PC-3 (cell line): ENCODE data around the gene YWHAG. TPM values are rescaled to one million over a fixed set of nuclear protein-coding genes. Genes with fewer than 3 reads are reported as not detected.
A peak's percentile ranks its signal among the peaks of the same experiment; 100 is the strongest.

Experiments
- ATAC-seq: fragments of 200-7000 bp; cut with Tn5 transposase; 2 replicates; pipeline ENCODE4 v1.9.1; 2020; ENCODE audit warnings: mild to moderate bottlenecking, moderate library complexity
- BruUV-seq: library from RNA; stranded (reverse); fragments of 400-500 nt; replicated peaks from 2 replicates; lab custom pipeline; 2021; lab: Mats Ljungman, UMichigan
- CTCF ChIA-PET: fragments of 300-600 bp; sonication (Branson Sonifier 250); formaldehyde crosslinking; loops from one replicate; lab custom pipeline; 2022; ENCODE audit warnings: antibody characterized with exemption; lab: Charles Lee
- POLR2A ChIA-PET: fragments of 300-600 bp; sonication (Branson Sonifier 250); formaldehyde crosslinking; loops from one replicate; lab custom pipeline; 2022; ENCODE audit warnings: antibody characterized with exemption; ENCODE audit not compliant: unreplicated experiment; lab: Charles Lee
- DNase-seq: peaks from one replicate; pipeline ENCODE4 v3.0.0-alpha.2; 2015
- H2AFZ ChIP-seq: fragments of 300-600 bp; sonication (generic); 2 replicates; pipeline ENCODE4 v1.6.0; 2016; ENCODE audit warnings: antibody characterized with exemption, low read length
- H3F3A ChIP-seq: fragments of 300-600 bp; sonication (generic); one replicate; pipeline ENCODE4 v1.6.0; 2017; ENCODE audit warnings: antibody characterized with exemption, low read length, control low read depth, mild to moderate bottlenecking; ENCODE audit not compliant: unreplicated experiment
- H3K27ac ChIP-seq: fragments of 300-600 bp; sonication (generic); 2 replicates; pipeline ENCODE4 v1.5.1; 2016; ENCODE audit warnings: mild to moderate bottlenecking, low read length
- H3K27me3 ChIP-seq: fragments of 300-600 bp; sonication (generic); 2 replicates; pipeline ENCODE4 v1.6.1; 2016; ENCODE audit warnings: low read length, mixed read lengths
- H3K36me3 ChIP-seq: fragments of 300-600 bp; sonication (generic); 2 replicates; pipeline ENCODE4 v1.6.1; 2016; ENCODE audit warnings: low read depth, mixed run types, low read length, mixed read lengths
- H3K4me1 ChIP-seq: fragments of 300-600 bp; sonication (generic); 2 replicates; pipeline ENCODE4 v1.5.1; 2016; ENCODE audit warnings: low read length; ENCODE audit not compliant: insufficient read depth
- H3K4me2 ChIP-seq: fragments of 300-600 bp; sonication (generic); 2 replicates; pipeline ENCODE4 v1.6.0; 2016; ENCODE audit warnings: low read length
- H3K4me3 ChIP-seq: fragments of 300-600 bp; sonication (generic); 2 replicates; pipeline ENCODE4 v1.5.1; 2016; ENCODE audit warnings: mild to moderate bottlenecking, low read length, mixed read lengths
- H3K79me2 ChIP-seq: fragments of 300-600 bp; sonication (generic); 2 replicates; pipeline ENCODE4 v1.6.1; 2017; ENCODE audit warnings: low read length, mixed read lengths
- H3K9ac ChIP-seq: fragments of 300-600 bp; sonication (generic); 2 replicates; pipeline ENCODE4 v1.6.0; 2016; ENCODE audit warnings: mild to moderate bottlenecking, low read length
- H3K9me2 ChIP-seq: fragments of 300-600 bp; sonication (generic); replicated peaks from 2 replicates; pipeline ENCODE4 v1.6.1; 2016; ENCODE audit warnings: mixed run types, low read length, mixed read lengths
- H3K9me3 ChIP-seq: fragments of 300-600 bp; sonication (generic); 2 replicates; pipeline ENCODE4 v1.6.1; 2016; ENCODE audit warnings: low read length, mixed read lengths
- H4K20me1 ChIP-seq: fragments of 300-600 bp; sonication (generic); 2 replicates; pipeline ENCODE4 v1.6.1; 2016; ENCODE audit warnings: low read length, mixed read lengths
- CTCF ChIP-seq: fragments of 300-600 bp; sonication (generic); conservative IDR thresholded peaks from 2 replicates; pipeline ENCODE4 v1.5.1; 2017; ENCODE audit warnings: antibody characterized with exemption, low read depth, mild to moderate bottlenecking, low read length
- EZH2 ChIP-seq: fragments of 300-600 bp; sonication (generic); IDR thresholded peaks from one replicate; pipeline ENCODE4 v1.6.1; 2017; ENCODE audit warnings: antibody characterized with exemption, mild to moderate bottlenecking, low read length; ENCODE audit not compliant: unreplicated experiment
- EZH2phosphoT487 ChIP-seq: fragments of 300-600 bp; sonication (generic); IDR thresholded peaks from 2 replicates; pipeline ENCODE4 v1.6.1; 2018; ENCODE audit warnings: mild to moderate bottlenecking, antibody characterized with exemption, low read length, borderline replicate concordance
- intact Hi-C: fragments of 100-400 bp; cut with micrococcal nuclease; formaldehyde crosslinking; loops from 2 replicates; pipeline ENCODE4 v1.9.0; 2023
- total RNA-seq: library from RNA; depleted of rRNA; stranded (reverse); fragments of >200 nt; gene quantifications from 2 replicates; pipeline ENCODE4 v1.2.3, GENCODE V29; 2014

Gene YWHAG
- total RNA-seq, 1 experiment from 2014 or later, result 42.2 TPM

- H3K9me3 ChIP-seq, result no peaks in the 10 kb centered on the region
- CTCF ChIA-PET, result interaction anchor here (1.0 to 1.5 kb wide), 2 partner anchors 11 kb away, joined by 4 to 8 read pairs; no protein-coding TSS in a partner anchor
- H3K79me2 ChIP-seq, result peaks cover 10% of the 10 kb centered on the region
- H3K36me3 ChIP-seq, result no peaks in the 10 kb centered on the region
- intact Hi-C loops, result loop anchor here (1.0 kb wide), 1 partner anchor 8 kb away; no protein-coding TSS in a partner anchor
- POLR2A ChIA-PET, result interaction anchor here (0.5 to 0.6 kb wide), 3 partner anchors 10 to 121 kb away, joined by 6 to 19 read pairs (median 8); no protein-coding TSS in a partner anchor
- peak within 1 kb of the TSS; percentile 84 for H3K4me3 ChIP-seq
- peak within 1 kb of the TSS; percentile 82 for H2AFZ ChIP-seq
- H3K27me3 ChIP-seq, result no peaks in the 10 kb centered on the region
- H3K4me1 ChIP-seq, result peaks cover 22% of the 10 kb centered on the region
- ATAC-seq, result peak; percentile 52
- no peaks in the 10 kb centered on the region for H3K9me2 ChIP-seq
- TF ChIP-seq EZH2 (no peak), CTCF (no peak), EZH2phosphoT487 (no peak)
- peak within 1 kb of the TSS; percentile 67 for H3K9ac ChIP-seq
- BruUV-seq, result TSS peak; percentile 70
- peak; percentile 87 for DNase-seq
- H3F3A ChIP-seq, result no peaks in the 10 kb centered on the region
- peak within 1 kb of the TSS; percentile 51 for H3K27ac ChIP-seq
- no peaks in the 10 kb centered on the region for H4K20me1 ChIP-seq
- peak within 1 kb of the TSS; percentile 85 for H3K4me2 ChIP-seq
These were observed 56.2 kb downstream of the YWHAG start, which contains the start of gene HSPB1 for GRCh38 chr7:76302347-76303201. Gene HSPB1, plus strand, starts transcription at chr7:76302673. Its CDS starts 40 bp downstream, at chr7:76302713.

- CTCF ChIA-PET, result no interaction called here
- H3K9me3 ChIP-seq, result no peaks in the 10 kb centered on the region
- no peak overlapping the region for H3K4me2 ChIP-seq
- intact Hi-C loops, result no loop called here
- no peaks in the 10 kb centered on the region for H3F3A ChIP-seq
- no TSS peak for BruUV-seq
- ATAC-seq, result no peak
- no peak overlapping the region for H3K9ac ChIP-seq
- no peak for DNase-seq
- H3K9me2 ChIP-seq, result no peaks in the 10 kb centered on the region
- no peaks in the 10 kb centered on the region for H3K27me3 ChIP-seq
- H2AFZ ChIP-seq, result no peak overlapping the region
- no peak overlapping the region for H3K27ac ChIP-seq
- POLR2A ChIA-PET, result no interaction called here
- H3K4me3 ChIP-seq, result no peak overlapping the region
- TF ChIP-seq CTCF (no peak), EZH2phosphoT487 (no peak), EZH2 (no peak)
- H3K4me1 ChIP-seq, result peaks cover 28% of the 10 kb centered on the region
- H4K20me1 ChIP-seq, result no peaks in the 10 kb centered on the region
- H3K79me2 ChIP-seq, result peaks cover 10% of the 10 kb centered on the region
- no peaks in the 10 kb centered on the region for H3K36me3 ChIP-seq
These were observed 57.8 kb downstream of the YWHAG start for GRCh38 chr7:76301000-76301399.
